ENCODE measurements around the gene SSNA1.

DNA sequence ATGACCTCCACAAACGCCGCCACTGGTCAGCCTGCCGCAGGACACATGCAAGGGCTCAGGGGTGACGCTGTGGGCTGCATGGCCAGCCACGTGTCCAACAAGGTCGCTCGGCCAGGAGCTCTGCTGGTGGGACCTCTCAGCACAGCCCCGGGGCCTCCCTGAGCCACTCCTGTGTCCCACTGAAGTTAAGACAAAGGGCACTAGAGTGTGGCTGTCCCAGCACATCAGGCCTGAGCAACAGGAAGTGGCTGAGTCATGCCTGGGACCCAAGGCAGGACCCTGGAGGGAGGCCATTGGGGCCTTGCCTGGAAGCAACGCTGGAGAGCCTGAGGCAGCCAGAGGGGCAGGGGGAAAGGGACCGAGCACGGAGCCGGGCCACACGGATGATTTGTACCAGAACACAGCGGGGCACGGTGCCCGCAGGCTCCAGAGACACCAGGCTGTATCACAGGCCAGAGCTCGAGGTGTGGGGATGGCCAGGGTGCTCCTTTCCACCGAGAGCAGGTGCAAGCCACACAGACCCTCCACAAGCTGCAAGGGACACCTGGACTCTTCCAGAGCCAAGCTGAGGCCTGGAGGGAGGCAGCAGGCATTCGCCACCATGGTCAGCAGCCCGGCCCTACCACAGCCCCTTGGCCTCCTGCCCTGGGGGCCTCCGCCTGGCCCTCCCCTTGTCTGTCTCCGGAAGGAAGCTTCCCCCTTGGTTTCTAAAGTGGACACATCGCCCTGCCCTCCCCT lies 10.1 kb upstream of the SSNA1 start:
- TF ChIP-seq, protein P1, sequence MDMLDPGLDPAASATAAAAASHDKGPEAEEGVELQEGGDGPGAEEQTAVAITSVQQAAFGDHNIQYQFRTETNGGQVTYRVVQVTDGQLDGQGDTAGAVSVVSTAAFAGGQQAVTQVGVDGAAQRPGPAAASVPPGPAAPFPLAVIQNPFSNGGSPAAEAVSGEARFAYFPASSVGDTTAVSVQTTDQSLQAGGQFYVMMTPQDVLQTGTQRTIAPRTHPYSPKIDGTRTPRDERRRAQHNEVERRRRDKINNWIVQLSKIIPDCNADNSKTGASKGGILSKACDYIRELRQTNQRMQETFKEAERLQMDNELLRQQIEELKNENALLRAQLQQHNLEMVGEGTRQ (CRISPR knock-in tag; IDR thresholded peaks at IDR 0.05), result no peak
- TF ChIP-seq, protein P2, sequence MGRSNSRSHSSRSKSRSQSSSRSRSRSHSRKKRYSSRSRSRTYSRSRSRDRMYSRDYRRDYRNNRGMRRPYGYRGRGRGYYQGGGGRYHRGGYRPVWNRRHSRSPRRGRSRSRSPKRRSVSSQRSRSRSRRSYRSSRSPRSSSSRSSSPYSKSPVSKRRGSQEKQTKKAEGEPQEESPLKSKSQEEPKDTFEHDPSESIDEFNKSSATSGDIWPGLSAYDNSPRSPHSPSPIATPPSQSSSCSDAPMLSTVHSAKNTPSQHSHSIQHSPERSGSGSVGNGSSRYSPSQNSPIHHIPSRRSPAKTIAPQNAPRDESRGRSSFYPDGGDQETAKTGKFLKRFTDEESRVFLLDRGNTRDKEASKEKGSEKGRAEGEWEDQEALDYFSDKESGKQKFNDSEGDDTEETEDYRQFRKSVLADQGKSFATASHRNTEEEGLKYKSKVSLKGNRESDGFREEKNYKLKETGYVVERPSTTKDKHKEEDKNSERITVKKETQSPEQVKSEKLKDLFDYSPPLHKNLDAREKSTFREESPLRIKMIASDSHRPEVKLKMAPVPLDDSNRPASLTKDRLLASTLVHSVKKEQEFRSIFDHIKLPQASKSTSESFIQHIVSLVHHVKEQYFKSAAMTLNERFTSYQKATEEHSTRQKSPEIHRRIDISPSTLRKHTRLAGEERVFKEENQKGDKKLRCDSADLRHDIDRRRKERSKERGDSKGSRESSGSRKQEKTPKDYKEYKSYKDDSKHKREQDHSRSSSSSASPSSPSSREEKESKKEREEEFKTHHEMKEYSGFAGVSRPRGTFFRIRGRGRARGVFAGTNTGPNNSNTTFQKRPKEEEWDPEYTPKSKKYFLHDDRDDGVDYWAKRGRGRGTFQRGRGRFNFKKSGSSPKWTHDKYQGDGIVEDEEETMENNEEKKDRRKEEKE (IDR thresholded peaks at IDR 0.05; ENCODE audit: borderline replicate concordance in 1 of 2, control insufficient read depth in 1 of 2, low read depth in 2 of 2, low read length in 1 of 2), result no peak
- no peak for TF ChIP-seq POLR2A (conservative IDR thresholded peaks at IDR 0.05)
- TF ChIP-seq GABPA (tag; conservative IDR thresholded peaks at IDR 0.05; ENCODE audit: low read depth), result no peak
- TF ChIP-seq, protein P3, sequence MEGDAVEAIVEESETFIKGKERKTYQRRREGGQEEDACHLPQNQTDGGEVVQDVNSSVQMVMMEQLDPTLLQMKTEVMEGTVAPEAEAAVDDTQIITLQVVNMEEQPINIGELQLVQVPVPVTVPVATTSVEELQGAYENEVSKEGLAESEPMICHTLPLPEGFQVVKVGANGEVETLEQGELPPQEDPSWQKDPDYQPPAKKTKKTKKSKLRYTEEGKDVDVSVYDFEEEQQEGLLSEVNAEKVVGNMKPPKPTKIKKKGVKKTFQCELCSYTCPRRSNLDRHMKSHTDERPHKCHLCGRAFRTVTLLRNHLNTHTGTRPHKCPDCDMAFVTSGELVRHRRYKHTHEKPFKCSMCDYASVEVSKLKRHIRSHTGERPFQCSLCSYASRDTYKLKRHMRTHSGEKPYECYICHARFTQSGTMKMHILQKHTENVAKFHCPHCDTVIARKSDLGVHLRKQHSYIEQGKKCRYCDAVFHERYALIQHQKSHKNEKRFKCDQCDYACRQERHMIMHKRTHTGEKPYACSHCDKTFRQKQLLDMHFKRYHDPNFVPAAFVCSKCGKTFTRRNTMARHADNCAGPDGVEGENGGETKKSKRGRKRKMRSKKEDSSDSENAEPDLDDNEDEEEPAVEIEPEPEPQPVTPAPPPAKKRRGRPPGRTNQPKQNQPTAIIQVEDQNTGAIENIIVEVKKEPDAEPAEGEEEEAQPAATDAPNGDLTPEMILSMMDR (IDR thresholded peaks at IDR 0.05 in 2 of 3, conservative IDR thresholded peaks at IDR 0.05 in 1 of 3; ENCODE audit: insufficient read depth in 2 of 3, low read depth in 1 of 3, low read length in 3 of 3), result no peak
- no peak for TF ChIP-seq NBN (IDR thresholded peaks at IDR 0.05; ENCODE audit: low read depth)
